Measurements from ENCODE around the gene NOS3.

DNA sequence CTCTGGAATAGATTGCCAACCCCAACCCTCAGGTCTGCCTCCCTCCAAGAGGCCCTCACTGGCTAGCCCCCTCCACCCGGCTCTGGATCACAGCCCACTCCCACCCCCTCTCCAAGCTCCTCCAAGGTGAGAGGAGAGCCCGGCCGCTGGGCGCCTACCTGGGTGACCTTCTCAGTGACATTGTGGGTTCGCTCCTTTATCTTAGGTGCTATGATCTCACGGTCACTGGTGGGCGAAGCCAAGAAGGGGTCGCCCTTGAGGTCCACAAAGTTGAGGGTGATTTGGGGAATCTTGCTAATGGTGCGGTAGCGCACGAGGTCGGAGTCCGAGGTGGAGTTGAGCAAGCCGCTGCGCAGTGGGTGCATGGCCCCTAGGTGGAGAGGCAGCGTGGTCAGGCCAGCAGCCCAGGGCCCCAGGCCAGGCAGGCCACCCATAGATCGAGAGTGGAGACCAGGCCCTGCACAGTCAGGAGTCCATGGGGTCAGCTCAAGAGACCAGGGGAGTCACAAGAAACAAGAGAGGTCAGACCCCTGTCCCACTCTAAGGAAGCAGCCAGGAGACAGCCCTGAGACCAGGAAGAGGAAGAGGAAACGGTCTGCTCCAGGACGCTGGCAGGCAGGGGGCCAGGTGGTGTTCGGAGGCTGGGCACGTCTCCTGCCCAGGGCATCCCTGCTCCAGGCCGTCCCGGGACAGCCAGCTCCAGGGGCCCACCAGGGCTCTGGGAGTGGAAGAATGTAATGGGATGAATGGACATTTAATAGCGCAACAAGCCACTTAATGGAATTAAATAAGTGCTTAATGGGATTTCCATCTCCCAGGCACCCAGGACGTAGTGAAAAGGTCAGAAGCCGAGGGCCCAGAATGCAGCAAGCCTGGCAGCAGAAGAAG is 33.4 kb upstream of the NOS3 start:
- TF ChIP-seq, protein P1, sequence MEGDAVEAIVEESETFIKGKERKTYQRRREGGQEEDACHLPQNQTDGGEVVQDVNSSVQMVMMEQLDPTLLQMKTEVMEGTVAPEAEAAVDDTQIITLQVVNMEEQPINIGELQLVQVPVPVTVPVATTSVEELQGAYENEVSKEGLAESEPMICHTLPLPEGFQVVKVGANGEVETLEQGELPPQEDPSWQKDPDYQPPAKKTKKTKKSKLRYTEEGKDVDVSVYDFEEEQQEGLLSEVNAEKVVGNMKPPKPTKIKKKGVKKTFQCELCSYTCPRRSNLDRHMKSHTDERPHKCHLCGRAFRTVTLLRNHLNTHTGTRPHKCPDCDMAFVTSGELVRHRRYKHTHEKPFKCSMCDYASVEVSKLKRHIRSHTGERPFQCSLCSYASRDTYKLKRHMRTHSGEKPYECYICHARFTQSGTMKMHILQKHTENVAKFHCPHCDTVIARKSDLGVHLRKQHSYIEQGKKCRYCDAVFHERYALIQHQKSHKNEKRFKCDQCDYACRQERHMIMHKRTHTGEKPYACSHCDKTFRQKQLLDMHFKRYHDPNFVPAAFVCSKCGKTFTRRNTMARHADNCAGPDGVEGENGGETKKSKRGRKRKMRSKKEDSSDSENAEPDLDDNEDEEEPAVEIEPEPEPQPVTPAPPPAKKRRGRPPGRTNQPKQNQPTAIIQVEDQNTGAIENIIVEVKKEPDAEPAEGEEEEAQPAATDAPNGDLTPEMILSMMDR (IDR thresholded peaks at IDR 0.05; ENCODE audit: borderline replicate concordance, extremely low read depth, low read length, poor library complexity, severe bottlenecking) = no peak
- TF ChIP-seq EZH2 (IDR thresholded peaks at IDR 0.05; ENCODE audit: borderline replicate concordance, low read depth, low read length, severe bottlenecking) = no peak

Measured in DND-41 (cell line).